Fibroblast of mammary gland (primary cell): ENCODE data around the gene PPP1R3C.
A peak's percentile ranks its signal among the peaks of the same experiment; 100 is the strongest.

ENCODE experiments used
- DNase-seq: peaks from one replicate; pipeline ENCODE4 v3.0.0-alpha.2; 2010; ENCODE audit warnings: low read depth
- H3K4me3 ChIP-seq: 2 replicates; pipeline ENCODE4 v1.5.1; 2011; ENCODE audit warnings: low read depth, mild to moderate bottlenecking, low read length, moderate library complexity; ENCODE audit not compliant: control insufficient read depth
- TF ChIP-seq, protein P1 (sequence below): conservative IDR thresholded peaks from 2 replicates; pipeline ENCODE4 v1.5.1; 2011; ENCODE audit warnings: low read depth, low read length, inconsistent platforms; ENCODE audit not compliant: control insufficient read depth, insufficient read depth

The PPP1R3C gene

DNA sequence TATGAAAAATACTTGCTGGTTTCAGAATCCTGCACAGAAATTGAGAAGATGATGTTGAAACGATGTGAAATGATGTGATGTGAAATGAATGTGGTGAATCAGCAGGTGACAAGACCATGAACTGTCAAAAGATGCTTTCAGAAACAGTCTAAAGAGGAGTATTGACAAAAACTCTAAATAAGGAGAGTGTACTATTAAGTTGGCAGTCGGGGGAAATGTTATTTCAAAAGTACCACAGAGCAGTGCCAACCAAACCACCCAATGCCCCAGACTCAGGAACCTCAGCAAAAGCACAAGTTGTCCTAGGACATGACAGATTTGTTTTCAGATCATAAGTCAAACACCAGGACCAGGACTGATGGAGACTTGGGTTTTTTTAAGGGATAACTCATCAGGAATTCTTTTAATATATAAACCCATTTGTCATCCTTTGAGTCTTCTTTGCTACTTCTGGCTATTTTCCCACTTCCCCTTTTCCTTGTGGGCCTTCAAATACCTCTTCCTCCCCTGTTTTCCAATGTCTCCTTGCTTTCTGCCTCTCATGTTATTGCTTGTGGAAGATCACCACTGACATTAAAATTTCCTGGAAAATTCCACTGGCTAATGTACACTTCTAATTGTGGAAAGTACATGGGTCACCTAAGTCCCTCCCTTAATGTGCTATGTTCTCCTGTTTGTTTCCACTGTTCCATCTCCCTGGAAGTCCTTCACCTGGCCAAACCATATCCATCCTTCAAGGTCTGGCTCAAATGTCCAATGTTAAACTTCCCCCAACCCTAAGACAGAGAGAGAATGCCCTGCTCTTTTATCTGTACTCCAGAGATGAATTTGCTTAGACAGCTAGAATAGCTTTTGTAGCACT, 10.2 kb upstream of the PPP1R3C start:
- no peak overlapping the region for H3K4me3 ChIP-seq
- peak; percentile 77 for DNase-seq
- TF ChIP-seq, protein P1, sequence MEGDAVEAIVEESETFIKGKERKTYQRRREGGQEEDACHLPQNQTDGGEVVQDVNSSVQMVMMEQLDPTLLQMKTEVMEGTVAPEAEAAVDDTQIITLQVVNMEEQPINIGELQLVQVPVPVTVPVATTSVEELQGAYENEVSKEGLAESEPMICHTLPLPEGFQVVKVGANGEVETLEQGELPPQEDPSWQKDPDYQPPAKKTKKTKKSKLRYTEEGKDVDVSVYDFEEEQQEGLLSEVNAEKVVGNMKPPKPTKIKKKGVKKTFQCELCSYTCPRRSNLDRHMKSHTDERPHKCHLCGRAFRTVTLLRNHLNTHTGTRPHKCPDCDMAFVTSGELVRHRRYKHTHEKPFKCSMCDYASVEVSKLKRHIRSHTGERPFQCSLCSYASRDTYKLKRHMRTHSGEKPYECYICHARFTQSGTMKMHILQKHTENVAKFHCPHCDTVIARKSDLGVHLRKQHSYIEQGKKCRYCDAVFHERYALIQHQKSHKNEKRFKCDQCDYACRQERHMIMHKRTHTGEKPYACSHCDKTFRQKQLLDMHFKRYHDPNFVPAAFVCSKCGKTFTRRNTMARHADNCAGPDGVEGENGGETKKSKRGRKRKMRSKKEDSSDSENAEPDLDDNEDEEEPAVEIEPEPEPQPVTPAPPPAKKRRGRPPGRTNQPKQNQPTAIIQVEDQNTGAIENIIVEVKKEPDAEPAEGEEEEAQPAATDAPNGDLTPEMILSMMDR = no peak

- DNase-seq = no peak
- no peak overlapping the region for H3K4me3 ChIP-seq
- TF ChIP-seq, protein P1 = no peak
Observed at GRCh38 chr10:91636892-91637291, 4.0 kb upstream of the PPP1R3C start.

DNA sequence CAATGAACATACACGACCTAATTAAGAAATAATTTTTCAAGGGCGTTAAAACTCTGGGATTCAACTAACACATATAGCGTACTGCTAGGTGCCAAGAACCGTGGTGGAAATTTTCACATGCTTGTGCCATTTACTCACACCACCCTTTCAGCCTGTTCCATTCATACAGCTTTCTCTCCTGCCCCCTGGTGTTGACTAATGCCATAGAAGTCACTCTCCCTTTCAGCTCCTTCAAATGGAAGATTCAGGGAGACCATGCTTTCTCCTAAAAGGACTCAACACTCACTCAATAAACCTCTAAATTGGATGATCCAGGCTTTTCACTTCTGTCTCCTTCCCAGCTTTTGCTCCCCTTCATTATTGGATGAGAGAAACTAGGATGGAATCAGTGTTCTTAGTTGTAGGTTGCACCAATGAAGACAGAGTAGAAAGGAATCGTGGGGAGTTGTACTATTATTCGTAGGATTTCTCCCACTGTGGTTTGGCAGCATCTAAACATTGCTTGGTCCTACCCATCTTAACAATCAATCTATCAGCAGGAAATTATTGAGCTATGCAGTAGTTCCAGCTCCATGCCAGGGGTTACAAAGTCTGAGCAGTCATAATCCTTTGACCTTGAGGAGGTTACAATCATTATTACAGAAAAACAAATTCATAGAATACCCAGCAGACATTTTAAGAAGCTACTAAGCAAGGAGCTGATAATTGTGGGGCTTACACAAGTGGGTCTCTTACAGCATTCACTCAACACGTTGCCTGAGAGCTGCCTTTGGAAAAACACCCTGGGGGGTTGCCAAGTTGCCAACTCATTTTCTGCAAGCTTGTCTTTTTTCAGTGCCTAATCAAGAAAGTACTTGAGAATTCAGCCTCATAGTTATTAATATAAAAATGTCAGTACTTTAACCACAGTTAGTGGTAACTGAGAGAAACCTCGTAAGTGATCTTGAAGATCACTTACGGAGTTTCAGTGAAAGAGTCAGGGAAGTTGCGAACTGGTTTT, 2.8 kb upstream of the PPP1R3C start:
- H3K4me3 ChIP-seq = no peak overlapping the region
- TF ChIP-seq, protein P1 = peak; percentile 90
- peak; percentile 86 for DNase-seq

- H3K4me3 ChIP-seq = no peak overlapping the region
- TF ChIP-seq, protein P1 = no peak
- no peak for DNase-seq
Observed at GRCh38 chr10:91634898-91635297, 2.0 kb upstream of the PPP1R3C start.

DNA sequence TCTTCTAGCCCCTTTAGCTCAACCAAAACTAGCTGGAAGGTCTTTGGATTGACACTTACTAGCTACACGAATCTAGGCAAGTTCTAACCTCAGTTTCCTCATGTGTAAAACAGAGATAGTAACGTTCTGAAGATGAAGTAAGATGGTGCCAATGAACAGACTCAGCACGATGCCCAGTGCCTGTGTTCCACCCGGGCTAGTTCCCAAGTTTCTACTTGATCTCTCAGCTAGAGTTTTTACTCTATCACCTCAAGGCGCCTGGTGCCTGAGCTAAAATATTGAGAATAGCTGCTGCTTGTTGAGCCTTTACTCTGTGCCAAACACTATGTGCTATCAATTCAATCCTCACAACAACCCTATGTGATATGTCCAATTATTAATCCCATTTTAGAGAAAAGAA, 1.4 kb upstream of the PPP1R3C start:
- H3K4me3 ChIP-seq = no peak overlapping the region
- TF ChIP-seq, protein P1 = no peak
- DNase-seq = no peak

DNA sequence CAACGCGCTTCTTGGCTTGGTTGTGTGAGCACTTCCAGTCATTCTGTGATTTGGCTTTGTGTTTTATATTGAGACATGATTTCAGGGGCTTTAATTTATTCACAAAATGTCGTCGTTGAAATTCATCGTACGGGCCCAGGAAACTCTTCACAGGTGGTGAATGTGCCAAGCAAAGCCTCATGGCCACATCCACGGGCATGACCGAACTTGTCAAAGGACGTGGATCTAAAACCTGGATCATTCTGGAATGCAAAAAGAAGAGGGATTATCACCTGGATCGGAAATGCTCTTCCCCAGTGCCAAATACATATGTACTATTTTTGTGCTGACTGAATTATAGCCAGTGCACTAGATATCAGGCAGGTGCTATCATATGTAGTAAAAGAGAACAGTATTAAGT, 2.2 kb downstream of the PPP1R3C start:
- no peak overlapping the region for H3K4me3 ChIP-seq
- TF ChIP-seq, protein P1 = no peak
- no peak for DNase-seq
